GM23338 (cell line): ENCODE measurements around the gene DUSP6.
A peak's percentile ranks its signal among the peaks of the same experiment; 100 is the strongest.

Source experiments
- CREB1 ChIP-seq: fragments of 250-450 bp; sonication (Bioruptor Pico); IDR thresholded peaks from 2 replicates; pipeline ENCODE4 v1.5.0; 2020; ENCODE audit warnings: low read depth, mild to moderate bottlenecking, moderate library complexity
- CTCF ChIP-seq, 2 experiments: fragments of 200-600 bp in 1 of 2; sonication (generic) in 1 of 2; conservative IDR thresholded peaks; 2 replicates each; pipeline versions ENCODE4 v1.5.1 to v1.6.1; 2016 to 2017; ENCODE audit warnings: antibody characterized with exemption in 2 of 2, low read depth in 2 of 2, mild to moderate bottlenecking in 2 of 2, moderate library complexity in 1 of 2
- EZH2 ChIP-seq: fragments of 200-600 bp; sonication (generic); IDR thresholded peaks from one replicate; pipeline ENCODE4 v1.8.0; 2017; ENCODE audit warnings: antibody characterized with exemption, mild to moderate bottlenecking, low read depth; ENCODE audit not compliant: unreplicated experiment
- EZH2phosphoT487 ChIP-seq: fragments of 200-600 bp; sonication (generic); IDR thresholded peaks from one replicate; pipeline ENCODE4 v1.8.1; 2018; ENCODE audit warnings: antibody characterized with exemption; ENCODE audit not compliant: unreplicated experiment
- JUNB ChIP-seq: IDR thresholded peaks from one replicate; pipeline ENCODE4 v1.6.1; 2016; ENCODE audit warnings: antibody characterized with exemption; ENCODE audit not compliant: unreplicated experiment
- POLR2AphosphoS5 ChIP-seq: IDR thresholded peaks from 2 replicates; pipeline ENCODE4 v1.6.1; 2016; ENCODE audit warnings: antibody characterized with exemption, low read depth
- REST ChIP-seq: IDR thresholded peaks from one replicate; pipeline ENCODE4 v1.6.1; 2018; ENCODE audit warnings: antibody characterized with exemption; ENCODE audit not compliant: unreplicated experiment

GRCh38 chr12:89352242-89352491 lies 134 bp downstream of the DUSP6 start:
- no peak for TF ChIP-seq CTCF (conservative IDR thresholded peaks at IDR 0.05; ENCODE audit: low read depth in 2 of 2)
- no peak for TF ChIP-seq EZH2phosphoT487
- TF ChIP-seq POLR2AphosphoS5, result peak; percentile 88
- TF ChIP-seq EZH2, result no peak
- no peak for TF ChIP-seq REST
- no peak for TF ChIP-seq CREB1
- TF ChIP-seq JUNB, result no peak
